Hematopoietic multipotent progenitor cell treated with erythropoietin and hydrocortisone succinate and interleukin-3 and kit ligand, for 15 days (in vitro differentiated cells): Measurements from ENCODE around the gene ATP2A3.

Experiments
- DNase-seq: peaks from one replicate; pipeline ENCODE4 v3.0.0-alpha.2; 2015; ENCODE audit warnings: low spot score

The ATP2A3 gene

GRCh38 chr17:3964203-3965117 lies at the start of gene ATP2A3:
ATP2A3 (minus strand) TSS chr17:3964437; CDS start chr17:3964291, 146 bp downstream.
- DNase-seq, result no peak

GRCh38 chr17:4010754-4011153 lies 46.5 kb upstream of the ATP2A3 start:
- no peak for DNase-seq

DNA sequence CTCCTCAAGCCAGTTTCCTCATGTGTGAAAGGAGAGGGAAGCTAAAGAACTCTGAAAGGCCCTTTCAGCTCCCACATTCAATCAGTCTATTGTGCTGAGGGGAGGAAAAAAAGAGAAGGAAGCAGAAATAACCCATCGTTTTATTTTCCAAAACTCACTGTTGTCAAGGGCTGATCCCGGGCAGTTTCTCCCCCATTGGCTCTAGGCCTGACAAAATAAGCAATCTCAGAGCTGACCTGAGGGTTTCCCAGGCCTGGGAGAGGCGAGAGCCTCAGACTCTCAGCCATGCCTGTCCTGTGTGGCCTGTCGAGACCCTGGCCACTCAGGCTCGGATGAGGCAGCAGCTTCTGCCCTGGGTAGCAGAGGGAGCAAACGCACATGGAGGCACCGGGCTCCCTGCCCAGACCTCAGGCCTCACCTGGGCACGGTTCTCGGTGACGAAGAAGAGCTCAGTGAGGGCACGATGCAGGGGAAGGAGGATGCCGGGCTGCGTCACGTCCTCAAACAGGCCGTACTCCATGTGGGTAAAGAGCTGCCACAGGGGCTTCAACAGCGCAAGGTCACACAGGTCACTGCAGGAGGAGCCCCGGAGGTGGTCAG lies 45.0 kb upstream of the ATP2A3 start:
- DNase-seq, result no peak

- no peak for DNase-seq
Observed at GRCh38 chr17:4008441-4009185, 44.4 kb upstream of the ATP2A3 start.

DNA sequence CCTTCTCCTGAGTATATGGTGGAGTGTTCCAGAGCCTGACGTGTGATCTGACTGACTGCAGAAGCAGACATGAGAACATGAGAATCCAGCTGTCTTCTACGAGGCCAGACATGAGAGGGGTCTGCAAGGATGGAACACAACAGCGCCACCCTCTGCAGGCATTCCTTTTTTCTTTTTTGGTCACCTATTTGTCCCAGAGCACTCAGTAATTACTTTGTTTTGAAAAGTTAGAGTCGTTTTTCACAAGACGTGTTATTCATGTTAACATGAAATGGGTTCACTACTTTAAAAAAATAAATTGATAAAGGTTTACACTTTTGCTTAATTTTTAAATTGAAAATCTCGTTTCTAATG lies 43.8 kb upstream of the ATP2A3 start:
- no peak for DNase-seq

DNA sequence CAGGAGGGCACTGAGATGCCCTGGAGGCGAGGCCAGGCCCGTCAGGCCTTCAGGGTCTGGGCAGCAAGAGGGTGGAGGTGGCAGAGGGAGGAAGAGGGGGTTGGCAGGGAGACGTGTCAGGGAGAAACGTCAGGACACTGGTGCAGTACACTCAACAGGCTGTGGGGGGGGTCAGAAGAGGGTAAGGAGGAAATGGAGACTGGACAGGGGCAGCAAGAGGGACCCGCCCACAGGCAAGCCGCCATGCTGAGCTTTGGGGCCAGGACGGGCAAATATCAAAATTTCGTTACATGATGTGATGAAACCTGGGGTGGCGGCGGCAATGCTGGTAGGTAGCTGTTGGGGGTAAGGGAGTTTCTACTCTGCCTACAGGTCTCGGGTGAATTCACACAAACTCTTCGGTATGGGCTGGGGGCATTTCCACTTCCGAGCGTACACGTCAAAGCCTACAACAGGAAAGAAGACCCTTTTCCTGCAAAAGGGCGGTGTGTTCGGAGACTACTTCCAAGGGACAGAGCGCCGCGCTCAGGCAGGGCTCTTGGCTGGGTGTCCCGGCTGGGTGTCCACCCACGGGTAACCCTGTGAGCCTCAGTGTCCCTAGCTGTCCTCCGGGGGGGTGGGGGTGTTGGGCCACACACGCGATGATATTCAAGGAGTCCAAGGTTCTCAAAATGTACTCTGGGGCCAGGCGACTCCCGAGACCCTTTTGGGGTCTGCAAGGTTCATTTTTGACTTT lies 43.3 kb upstream of the ATP2A3 start:
- no peak for DNase-seq

DNA sequence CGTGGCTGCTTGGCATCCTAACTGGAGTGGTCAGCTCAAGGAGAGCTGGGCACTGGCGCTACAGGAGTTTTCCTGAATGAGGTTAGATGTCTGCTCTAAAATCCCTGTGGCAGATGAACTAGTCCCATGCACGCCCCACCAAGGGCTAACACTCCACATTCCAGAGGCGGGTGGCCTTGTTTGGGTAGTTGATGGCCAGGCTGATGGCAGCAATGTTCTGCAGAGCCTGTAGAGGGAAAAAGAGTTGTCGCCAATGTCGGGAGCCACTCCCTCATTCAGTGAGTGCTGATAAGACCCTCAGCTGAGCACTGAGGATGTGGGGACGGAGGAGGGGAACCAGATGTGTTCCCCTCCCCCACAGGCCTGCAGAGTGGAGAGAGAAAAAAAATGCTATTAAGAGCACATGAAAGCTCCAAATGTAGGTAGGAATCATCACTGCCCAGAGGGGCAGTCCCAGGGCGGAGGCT lies 42.5 kb upstream of the ATP2A3 start:
- peak; percentile 18 for DNase-seq

DNA sequence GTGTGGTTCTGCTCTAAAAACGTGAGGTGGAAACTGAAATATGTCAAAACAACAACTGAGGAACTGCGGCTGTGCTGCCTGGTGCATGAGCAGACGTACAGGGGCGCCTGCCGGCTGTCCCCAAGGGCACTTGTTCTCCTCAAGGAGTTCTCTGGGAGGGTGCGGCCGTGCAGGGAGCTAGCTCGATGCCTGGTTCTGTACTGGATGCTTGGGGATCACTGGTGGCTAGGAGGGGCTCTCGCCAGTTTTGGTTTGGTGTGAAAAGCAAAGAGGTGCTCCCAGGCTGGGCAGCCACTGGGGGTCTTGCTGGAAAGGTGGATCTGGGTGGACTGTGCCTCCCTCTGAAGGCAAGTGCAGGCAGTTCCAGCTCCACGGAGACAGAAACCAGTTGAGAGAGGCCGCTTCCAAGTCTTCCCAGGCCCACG lies 41.9 kb upstream of the ATP2A3 start:
- DNase-seq, result no peak

GRCh38 chr17:4005296-4006164 lies 41.3 kb upstream of the ATP2A3 start:
- DNase-seq, result no peak

DNA sequence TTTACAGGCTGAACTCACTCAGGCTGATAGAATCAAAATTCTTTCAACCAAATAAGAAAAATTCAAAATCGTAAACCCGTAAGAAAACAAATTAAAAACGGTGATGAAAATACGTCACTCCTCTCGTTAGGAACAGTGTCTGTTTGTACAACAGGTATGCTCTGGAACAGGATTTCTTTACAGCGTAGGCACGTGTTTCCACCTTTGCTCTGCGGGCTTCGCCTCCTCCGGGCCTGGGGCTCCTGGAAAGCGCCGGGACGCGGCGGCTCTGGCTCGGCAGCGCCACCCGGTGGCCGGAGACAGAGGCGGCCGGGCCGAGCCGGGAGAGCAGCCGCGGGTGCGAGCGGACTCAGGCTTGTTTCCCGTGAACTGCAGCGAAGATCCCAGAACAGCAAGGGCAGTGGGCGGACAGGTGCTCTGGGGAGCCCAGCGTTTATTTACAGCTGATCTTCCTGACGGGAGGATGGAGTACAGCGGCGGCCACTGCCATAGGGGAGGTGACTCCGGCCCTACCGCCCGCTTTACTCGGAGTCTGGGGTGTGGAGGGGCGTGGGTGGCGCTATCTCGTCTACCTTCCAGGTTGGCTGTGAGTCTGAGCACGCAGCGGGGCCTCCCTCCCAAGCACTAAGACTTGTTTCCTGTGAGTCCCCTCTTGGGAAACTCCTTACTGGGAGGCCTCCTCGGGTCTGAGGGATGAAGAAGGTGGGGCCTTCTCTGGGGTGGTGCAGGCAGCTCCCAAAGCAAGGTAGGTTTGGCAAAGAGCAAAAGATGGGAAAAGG lies 40.5 kb upstream of the ATP2A3 start:
- peak; percentile 28 for DNase-seq

- DNase-seq, result no peak
Observed at GRCh38 chr17:4003501-4004421, 39.5 kb upstream of the ATP2A3 start.

DNA sequence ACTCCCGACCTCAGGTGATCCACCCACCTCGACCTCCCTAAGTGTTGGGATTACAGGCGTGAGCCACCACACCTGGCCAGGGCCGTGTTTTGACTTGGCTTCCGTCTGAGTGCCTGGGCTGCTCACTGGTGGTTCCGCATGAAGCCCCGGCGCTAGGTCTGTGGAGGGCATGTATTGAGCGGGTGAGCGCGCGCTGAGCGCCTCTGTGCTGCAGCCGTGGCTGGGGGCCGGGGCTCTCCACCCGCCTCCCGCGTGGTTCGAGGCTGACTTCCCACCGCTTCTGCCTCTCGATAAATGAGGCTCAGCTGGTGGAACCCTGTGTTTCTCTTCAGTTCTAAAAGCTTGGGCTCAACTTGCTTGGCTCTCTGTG lies 38.9 kb upstream of the ATP2A3 start:
- no peak for DNase-seq

DNA sequence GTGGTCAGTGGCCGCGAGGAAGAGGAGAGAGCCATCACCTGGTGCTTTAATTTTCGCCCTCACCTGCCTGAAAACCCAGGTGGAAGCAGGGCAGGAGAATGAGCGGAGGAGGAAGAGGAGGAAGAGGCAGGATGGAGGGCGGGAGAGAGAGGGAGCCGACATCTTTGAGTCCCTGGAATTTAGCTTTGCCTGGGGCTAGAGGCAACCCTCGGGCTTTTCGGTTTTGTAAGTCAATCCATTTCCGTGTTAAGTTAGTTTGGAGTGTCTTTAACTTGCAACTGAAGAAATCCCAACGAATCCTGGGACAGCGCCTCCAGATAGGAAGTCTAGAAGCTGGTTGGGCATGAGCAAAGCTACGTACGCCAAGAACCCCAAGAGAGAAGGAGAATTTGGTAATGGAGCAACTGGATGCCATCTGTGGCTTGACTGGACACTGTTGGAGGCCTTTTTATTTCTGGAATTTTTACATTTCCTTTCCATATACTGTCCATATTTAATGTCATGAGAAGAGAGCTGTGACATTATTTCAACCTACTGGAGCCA lies 36.9 kb upstream of the ATP2A3 start:
- no peak for DNase-seq

- DNase-seq, result no peak
Observed at GRCh38 chr17:3998436-3998835, 34.2 kb upstream of the ATP2A3 start.

DNA sequence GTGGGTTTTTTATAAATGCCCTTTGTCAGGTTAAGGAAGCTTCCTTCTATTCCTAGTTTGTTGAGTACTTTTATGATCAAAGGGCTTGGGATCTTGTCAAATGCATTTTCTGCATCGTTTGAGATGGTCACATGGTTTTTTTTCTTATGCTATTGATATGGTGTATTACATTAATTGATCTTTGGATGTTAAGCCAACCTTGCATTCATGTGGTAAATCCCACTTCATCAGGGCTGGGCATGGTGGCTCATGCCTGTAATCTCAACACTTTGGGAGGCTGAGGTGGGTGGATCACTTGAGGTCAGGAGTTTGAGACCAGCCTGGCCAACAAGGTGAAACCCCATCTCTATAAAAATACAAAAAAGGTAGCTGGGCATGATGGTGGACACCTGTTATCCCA lies 30.8 kb upstream of the ATP2A3 start:
- DNase-seq, result no peak

DNA sequence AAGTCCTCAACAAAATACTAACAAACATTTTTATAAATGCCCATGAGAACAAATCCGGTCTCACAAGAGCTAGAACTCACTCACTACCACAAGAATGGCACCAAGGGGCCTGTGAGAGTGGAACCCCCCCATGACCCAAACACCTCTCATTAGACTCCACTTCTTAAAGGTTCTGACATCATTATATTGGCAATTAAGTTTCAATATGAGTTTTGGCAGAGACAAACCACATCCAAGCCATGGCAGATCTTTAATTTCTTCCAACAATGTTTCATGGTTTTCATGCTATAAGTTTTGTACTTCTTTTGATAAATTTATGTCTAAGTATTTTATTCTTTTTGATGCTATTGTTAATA lies 30.0 kb upstream of the ATP2A3 start:
- no peak for DNase-seq

GRCh38 chr17:3993493-3994220 lies 29.4 kb upstream of the ATP2A3 start:
- no peak for DNase-seq

DNA sequence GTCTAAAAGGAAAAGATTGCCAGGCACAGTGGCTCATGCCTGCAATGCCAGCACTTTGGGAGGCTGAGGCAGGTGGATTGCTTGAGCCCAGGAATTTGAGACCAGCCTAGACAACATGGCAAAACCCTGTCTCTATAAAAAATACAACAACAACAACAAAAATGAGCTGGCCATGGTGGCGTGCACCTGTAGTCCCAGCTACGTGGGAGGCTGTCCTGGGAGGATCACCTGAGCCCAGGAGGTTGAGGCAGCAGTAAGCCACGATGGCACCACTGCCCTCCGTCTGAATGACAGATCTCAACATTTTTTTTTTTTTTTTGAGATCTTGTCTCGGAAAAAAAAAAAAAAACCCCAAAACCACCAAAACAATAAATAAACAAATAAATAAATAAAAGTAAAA lies 28.1 kb upstream of the ATP2A3 start:
- DNase-seq, result no peak
